ENCODE data around the gene PRX. TPM values are rescaled to one million over a fixed set of nuclear protein-coding genes. Genes with fewer than 3 reads are reported as not detected.

Gene PRX
- total and polyA plus RNA-seq, 2 of the 13 experiments (the other 11 are each of a cell fraction or from before 2014, with no cell fraction given), result 0.66 TPM

GRCh38 chr19:40425450-40426287 lies 12.5 kb upstream of the PRX start, which contains the start of gene SERTAD1:
Gene SERTAD1 (minus strand): TSS chr19:40425992. CDS start chr19:40423546, 2,446 bp downstream.
- Histone ChIP-seq H3K79me2 (ENCODE audit: insufficient read depth, low read length) (peaks cover 10% of the 10 kb centered on the region), H3K4me3 (replicated peaks in 1 of 3; ENCODE audit: insufficient read depth in 1 of 3, low read depth in 2 of 3, low read length in 3 of 3) (peak within 1 kb of the TSS; percentile 63 to 94 (median 86)), H2AFZ (ENCODE audit: low read length) (peak within 1 kb of the TSS; percentile 55), H3K36me3 (replicated peaks in 1 of 2; ENCODE audit: control insufficient read depth in 1 of 2, insufficient read depth in 2 of 2, low read length in 2 of 2) (peaks cover 0 to 2% of the 10 kb centered on the region in 2 experiments; a peak in 1 of 5 replicates), H3K4me1 (ENCODE audit: insufficient read depth, low read length) (peaks cover 48% of the 10 kb centered on the region), H3K9me3 (ENCODE audit: low read length) (no peaks in the 10 kb centered on the region), H3K9ac (ENCODE audit: insufficient read depth, low read depth, low read length) (peak within 1 kb of the TSS; percentile 85), H3K4me2 (ENCODE audit: low read depth, low read length) (peak within 1 kb of the TSS; percentile 99), H3K27me3 (ENCODE audit: control insufficient read depth in 1 of 2, insufficient read depth in 2 of 2, low read length in 2 of 2) (no peaks in the 10 kb centered on the region; a peak in 1 of 5 replicates), H4K20me1 (ENCODE audit: insufficient read depth, low read length) (no peaks in the 10 kb centered on the region), H3K27ac (ENCODE audit: extremely low read length, insufficient read depth, low read length) (peak within 1 kb of the TSS; percentile 96)
- TSS peak; percentile 75 for BruUV-seq (replicated peaks)
- FAIRE-seq (peak; percentile 92), DNase-seq (ENCODE audit: low spot score) (peak; percentile 98), ATAC-seq (peak; percentile 88)
- ChIA-PET POLR2A (interaction anchor here (0.5 to 4.5 kb wide), 25 partner anchors 9 to 373 kb away, joined by 3 to 80 read pairs (median 4); partner anchors contain the start of genes BLVRB, C19orf47, EGLN2 and PLD3), CTCF (ENCODE audit: low intra/inter-chr PET ratio, low total read pairs) (interaction anchor here (1.0 kb wide), 1 partner anchor 19 kb away, joined by 4 read pairs; the partner anchor contains the start of gene SERTAD3)
- 1% methylated on average over 20 of the region's 75 CpGs for WGBS (ENCODE audit: low lambda C conversion rate)
- in situ Hi-C loops (cut with HindIII; ENCODE audit: extremely low pct_ligation_motif_present, low pct_unique_long_range_greater_than_20kb), result no loop called here
- intact Hi-C loops (cut with micrococcal nuclease; ENCODE audit: unreplicated experiment), result loop anchor here (10.0 kb wide), 1 partner anchor 81 kb away; the partner anchor contains the start of genes C19orf47 and PLD3
- TF ChIP-seq ZFYVE20 (CRISPR knock-in tag; IDR thresholded peaks at IDR 0.05; ENCODE audit: borderline replicate concordance, low read depth), result no peak
- peak; percentile 72 for TF ChIP-seq KAT8 (CRISPR knock-in tag; IDR thresholded peaks at IDR 0.05)
- no peak for TF ChIP-seq ZNF3 (CRISPR knock-in tag; IDR thresholded peaks at IDR 0.05)
- TF ChIP-seq SALL1 (CRISPR knock-in tag; IDR thresholded peaks at IDR 0.05), result peak; percentile 55
- TF ChIP-seq ZNF816 (CRISPR knock-in tag; IDR thresholded peaks at IDR 0.05; ENCODE audit: borderline replicate concordance), result 0 out of 2 replicates have a peak, but pooled peaks have one; percentile 27
- peak; percentile 44 for TF ChIP-seq MED1 (CRISPR knock-in tag; IDR thresholded peaks at IDR 0.05)
- TF ChIP-seq NFKBIZ (CRISPR knock-in tag; IDR thresholded peaks at IDR 0.05), result no peak; the same call in 1 of the 2 replicates
- TF ChIP-seq SOX6 (IDR thresholded peaks at IDR 0.05), result no peak
- TF ChIP-seq SOX6 (CRISPR knock-in tag; IDR thresholded peaks at IDR 0.05), result peak; percentile 40
- no peak for TF ChIP-seq NFRKB (IDR thresholded peaks at IDR 0.05)
- TF ChIP-seq PCBP2 (optimal IDR thresholded peaks at IDR 0.05; ENCODE audit: low read depth, low read length, poor library complexity, severe bottlenecking), result no peak
- TF ChIP-seq TAF15 (IDR thresholded peaks at IDR 0.05; ENCODE audit: low read depth, low read length, poor library complexity, severe bottlenecking), result peak; percentile 34
- 0 out of 2 replicates have a peak, but pooled peaks have one; percentile 27 for TF ChIP-seq ZMYM2 (CRISPR knock-in tag; IDR thresholded peaks at IDR 0.05)
- TF ChIP-seq TP53 (CRISPR knock-in tag; conservative IDR thresholded peaks at IDR 0.05), result no peak; the same call in 1 of the 2 replicates
- TF ChIP-seq ZNF772 (CRISPR knock-in tag; IDR thresholded peaks at IDR 0.05), result peak; percentile 65; the same call in 1 of the 2 replicates
- no peak for TF ChIP-seq MBNL3 (CRISPR knock-in tag; conservative IDR thresholded peaks at IDR 0.05)
- no peak for TF ChIP-seq ZNF570 (CRISPR knock-in tag; IDR thresholded peaks at IDR 0.05; ENCODE audit: borderline replicate concordance)
- 0 out of 2 replicates have a peak, but pooled peaks have one; percentile 20 for TF ChIP-seq GFI1 (CRISPR knock-in tag; IDR thresholded peaks at IDR 0.05; ENCODE audit: borderline replicate concordance)
- no peak for TF ChIP-seq THAP8 (CRISPR knock-in tag; IDR thresholded peaks at IDR 0.05; ENCODE audit: borderline replicate concordance)
- TF ChIP-seq RXRB (CRISPR knock-in tag; IDR thresholded peaks at IDR 0.05; ENCODE audit: borderline replicate concordance), result no peak
- TF ChIP-seq ZNF34 (CRISPR knock-in tag; IDR thresholded peaks at IDR 0.05; ENCODE audit: borderline replicate concordance), result peak; percentile 64; the same call in 1 of the 2 replicates
- no peak for TF ChIP-seq DPF2 (CRISPR knock-in tag; IDR thresholded peaks at IDR 0.05; ENCODE audit: borderline replicate concordance, low read depth)
- no peak for TF ChIP-seq PTBP1 (IDR thresholded peaks at IDR 0.05; ENCODE audit: low read depth, low read length, poor library complexity, severe bottlenecking)
- TF ChIP-seq ZFY (CRISPR knock-in tag; IDR thresholded peaks at IDR 0.05), result peak; percentile 40
- TF ChIP-seq ZNF781 (CRISPR knock-in tag; IDR thresholded peaks at IDR 0.05; ENCODE audit: borderline replicate concordance, not compliant biosample characterization), result no peak

Data from HepG2 (cell line).